ENCODE data around the gene ARL5A. TPM values are rescaled to one million over a fixed set of nuclear protein-coding genes. Genes with fewer than 3 reads are reported as not detected.

ARL5A gene
- total RNA-seq, 6 donors from 2014 or later = 52.4 to 76.8 (median 54.9) TPM

DNA sequence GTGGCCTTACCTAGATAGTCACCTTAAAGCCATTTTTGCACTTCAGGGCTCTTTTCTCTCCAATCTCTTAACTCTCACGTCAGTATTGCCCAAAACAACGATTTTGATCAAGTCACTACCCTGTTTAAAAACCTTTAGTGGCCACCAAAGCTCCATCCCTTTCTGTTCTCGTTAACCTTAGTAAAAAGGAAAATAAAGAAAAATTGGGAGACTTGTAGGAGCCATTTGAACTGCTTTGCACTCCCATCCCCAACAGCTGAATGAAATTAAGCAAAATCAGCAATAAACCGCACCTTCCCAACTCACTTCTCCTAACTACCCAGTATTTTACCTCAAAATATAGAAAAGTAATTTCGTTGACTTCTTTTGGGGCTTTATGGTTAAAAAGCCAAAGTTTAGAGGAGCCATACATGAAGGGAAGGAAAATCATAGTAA lies 686 bp upstream of the ARL5A start:
- 85 to 86% methylated on average over 5 of the region's 5 CpGs for WGBS, 2 donors
- TF ChIP-seq POLR2A (IDR thresholded peaks at IDR 0.05) = no peak
- Histone ChIP-seq H3K27ac (peak overlapping the region; percentile 88 to 93 (median 90)), H3K4me1 (peaks cover 22 to 42% (median 29%) of the 10 kb centered on the region in 4 donors), H3K4me3 (peak overlapping the region in 3 of 4 donors; percentile 78 to 88 (median 84)), H3K9me3 (no peaks in the 10 kb centered on the region), H3K27me3 (no peaks in the 10 kb centered on the region), H3K36me3 (no peaks in the 10 kb centered on the region)
- ATAC-seq (ENCODE audit: low FRiP score in 2 of 2) = no peak
- DNase-seq = no peak

DNA sequence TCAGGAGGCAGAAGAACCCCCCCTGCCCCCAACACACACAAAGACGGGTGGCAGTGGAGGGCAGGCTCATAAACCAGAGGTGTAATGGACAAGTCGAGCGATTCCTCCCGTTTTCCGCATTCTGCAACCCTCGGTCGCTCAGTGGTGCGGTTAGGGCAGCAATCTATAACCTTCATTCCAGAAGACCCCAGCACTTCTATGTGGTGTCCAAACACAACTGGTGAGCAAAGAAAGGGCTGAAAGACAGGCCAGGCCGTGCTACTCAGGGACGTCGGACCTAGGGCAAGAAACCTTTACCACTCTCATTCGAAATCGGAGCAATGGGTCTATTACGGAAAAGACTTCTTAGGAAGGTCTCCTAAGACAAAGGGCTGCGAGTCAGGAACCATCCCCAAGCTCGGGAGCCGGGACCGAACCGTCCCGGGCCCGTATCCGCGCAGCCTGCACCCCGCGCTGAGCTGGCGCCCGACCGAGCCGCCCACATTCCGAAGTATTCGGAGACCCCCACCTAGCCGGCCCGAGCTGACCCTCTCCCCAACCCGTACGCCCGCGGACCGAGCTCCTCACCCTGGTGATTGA lies 568 bp downstream of the ARL5A start:
- TF ChIP-seq POLR2A (IDR thresholded peaks at IDR 0.05) (no peak), EP300 (IDR thresholded peaks at IDR 0.05) (no peak)
- TF ChIP-seq, protein P1, sequence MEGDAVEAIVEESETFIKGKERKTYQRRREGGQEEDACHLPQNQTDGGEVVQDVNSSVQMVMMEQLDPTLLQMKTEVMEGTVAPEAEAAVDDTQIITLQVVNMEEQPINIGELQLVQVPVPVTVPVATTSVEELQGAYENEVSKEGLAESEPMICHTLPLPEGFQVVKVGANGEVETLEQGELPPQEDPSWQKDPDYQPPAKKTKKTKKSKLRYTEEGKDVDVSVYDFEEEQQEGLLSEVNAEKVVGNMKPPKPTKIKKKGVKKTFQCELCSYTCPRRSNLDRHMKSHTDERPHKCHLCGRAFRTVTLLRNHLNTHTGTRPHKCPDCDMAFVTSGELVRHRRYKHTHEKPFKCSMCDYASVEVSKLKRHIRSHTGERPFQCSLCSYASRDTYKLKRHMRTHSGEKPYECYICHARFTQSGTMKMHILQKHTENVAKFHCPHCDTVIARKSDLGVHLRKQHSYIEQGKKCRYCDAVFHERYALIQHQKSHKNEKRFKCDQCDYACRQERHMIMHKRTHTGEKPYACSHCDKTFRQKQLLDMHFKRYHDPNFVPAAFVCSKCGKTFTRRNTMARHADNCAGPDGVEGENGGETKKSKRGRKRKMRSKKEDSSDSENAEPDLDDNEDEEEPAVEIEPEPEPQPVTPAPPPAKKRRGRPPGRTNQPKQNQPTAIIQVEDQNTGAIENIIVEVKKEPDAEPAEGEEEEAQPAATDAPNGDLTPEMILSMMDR (IDR thresholded peaks at IDR 0.05) = no peak
- ATAC-seq (ENCODE audit: low FRiP score in 2 of 2) (peak; percentile 19 to 53), DNase-seq (peak in 1 of 2 donors; percentile 39)
- Histone ChIP-seq H3K4me3 (peak overlapping the region; percentile 78 to 94 (median 86)), H3K27me3 (no peaks in the 10 kb centered on the region), H3K4me1 (peaks cover 30 to 52% (median 34%) of the 10 kb centered on the region in 4 donors), H3K27ac (peak overlapping the region; percentile 88 to 93 (median 90)), H3K36me3 (no peaks in the 10 kb centered on the region), H3K9me3 (no peaks in the 10 kb centered on the region)
- 0 to 1% methylated on average over 38 of the region's 38 CpGs for WGBS, 2 donors

DNA sequence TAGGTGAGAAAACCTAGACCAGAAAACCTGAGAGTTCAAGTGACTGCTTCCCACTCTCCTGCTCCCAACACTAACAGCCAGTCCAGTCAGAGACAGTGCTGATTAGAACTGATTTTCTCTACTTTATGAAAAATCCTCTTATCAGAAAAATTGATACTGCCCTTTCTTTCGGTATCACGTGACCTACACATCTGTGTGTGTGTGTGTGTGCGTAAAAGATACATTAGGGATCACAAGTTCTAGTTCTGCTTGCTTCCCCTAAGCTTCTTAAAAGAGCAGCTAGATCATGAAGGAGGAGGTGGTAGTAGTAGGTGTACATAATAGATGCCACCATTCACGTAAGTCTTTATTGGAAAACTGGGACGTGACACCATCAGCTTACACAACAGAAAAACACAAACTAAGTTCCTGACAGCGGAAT lies 1.5 kb downstream of the ARL5A start:
- ATAC-seq (ENCODE audit: low FRiP score in 2 of 2) = no peak
- Histone ChIP-seq H3K27me3 (no peaks in the 10 kb centered on the region), H3K9me3 (no peaks in the 10 kb centered on the region), H3K36me3 (no peaks in the 10 kb centered on the region), H3K4me3 (peak overlapping the region in 3 of 4 donors; percentile 78 to 88 (median 84)), H3K4me1 (peaks cover 30 to 52% (median 34%) of the 10 kb centered on the region in 4 donors), H3K27ac (peak overlapping the region in 2 of 4 donors; percentile 88 to 93)
- no peak for TF ChIP-seq EP300 (IDR thresholded peaks at IDR 0.05)
- no peak for TF ChIP-seq POLR2A (IDR thresholded peaks at IDR 0.05)
- no peak for TF ChIP-seq POLR2AphosphoS5 (IDR thresholded peaks at IDR 0.05)
- TF ChIP-seq, protein P1 (IDR thresholded peaks at IDR 0.05) = no peak
- DNase-seq = no peak
- 24% methylated on average over 6 of the region's 6 CpGs for WGBS, 2 donors

DNA sequence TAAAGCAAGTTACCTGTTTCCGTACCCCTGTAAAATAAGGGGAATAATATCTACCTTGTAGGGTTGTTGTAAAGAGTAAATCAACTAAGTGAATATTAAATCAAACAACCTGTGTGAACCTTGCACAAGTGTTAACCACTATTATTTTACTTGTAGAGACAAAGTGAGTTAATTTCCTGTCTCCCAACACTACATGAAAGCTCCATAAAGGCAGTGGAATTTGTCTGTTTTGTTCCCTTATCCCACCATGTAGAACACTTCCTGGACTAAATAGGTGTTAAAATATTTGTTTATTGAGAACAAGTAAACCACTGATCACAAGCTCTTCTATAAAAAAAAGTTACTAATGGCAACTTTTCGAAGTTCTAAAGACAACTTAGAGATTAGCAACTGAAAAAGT lies 3.3 kb downstream of the ARL5A start:
- DNase-seq = no peak
- Histone ChIP-seq H3K4me3 (no peak overlapping the region), H3K27ac (peak overlapping the region in 1 of 4 donors; percentile 42), H3K9me3 (no peaks in the 10 kb centered on the region), H3K4me1 (peaks cover 30 to 55% (median 34%) of the 10 kb centered on the region in 4 donors), H3K36me3 (no peaks in the 10 kb centered on the region), H3K27me3 (no peaks in the 10 kb centered on the region)
- TF ChIP-seq POLR2AphosphoS5 (IDR thresholded peaks at IDR 0.05) = no peak
- TF ChIP-seq, protein P1 (IDR thresholded peaks at IDR 0.05) = no peak
- no peak for TF ChIP-seq POLR2A (IDR thresholded peaks at IDR 0.05)
- no peak for TF ChIP-seq EP300 (IDR thresholded peaks at IDR 0.05)
- 51 to 63% methylated on average over 2 of the region's 2 CpGs for WGBS, 2 donors
- ATAC-seq (ENCODE audit: low FRiP score in 2 of 2) = no peak

DNA sequence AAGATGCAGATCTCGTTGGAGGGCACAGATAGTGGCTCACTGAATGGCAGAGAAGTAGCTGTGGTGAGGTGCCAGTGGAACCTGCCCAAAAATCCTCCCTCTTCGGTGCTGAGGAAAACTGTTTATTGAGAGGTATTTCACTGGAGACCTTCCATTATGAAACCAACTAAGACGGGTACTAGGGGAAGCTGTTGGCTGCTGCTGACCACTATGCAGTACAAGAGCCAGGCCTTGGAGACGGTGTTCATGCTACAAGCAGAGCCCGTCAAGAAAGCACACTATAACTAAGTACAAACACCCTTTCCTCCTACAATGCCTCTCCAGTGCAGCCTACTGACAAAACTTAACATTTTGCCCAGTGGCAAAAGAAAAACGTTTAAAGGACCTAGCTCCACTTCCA lies 4.6 kb downstream of the ARL5A start:
- H3K9me3 ChIP-seq = no peaks in the 10 kb centered on the region
- TF ChIP-seq POLR2A (IDR thresholded peaks at IDR 0.05) (no peak), EP300 (IDR thresholded peaks at IDR 0.05) (no peak), POLR2AphosphoS5 (IDR thresholded peaks at IDR 0.05) (no peak)
- TF ChIP-seq, protein P1 (IDR thresholded peaks at IDR 0.05) = no peak
- H3K36me3 ChIP-seq = no peaks in the 10 kb centered on the region
- H3K4me1 ChIP-seq = peaks cover 25 to 49% (median 31%) of the 10 kb centered on the region in 4 donors
- H3K4me3 ChIP-seq = no peak overlapping the region
- H3K27ac ChIP-seq = peak overlapping the region in 2 of 4 donors; percentile 11 to 26
- ATAC-seq (ENCODE audit: low FRiP score in 2 of 2) (no peak), DNase-seq (no peak)
- WGBS, 2 donors = 42 to 46% methylated on average over 6 of the region's 6 CpGs
- no peaks in the 10 kb centered on the region for H3K27me3 ChIP-seq

Measured in upper lobe of left lung (tissue), 6 donors.